Fibroblast of lung (primary cell): ENCODE data around the gene PSTK. TPM values are rescaled to one million over a fixed set of nuclear protein-coding genes. Genes with fewer than 3 reads are reported as not detected.

Experiments
- DNase-seq, 2 donors: peaks; one replicate each; pipeline versions ENCODE4 v3.0.0 to v3.0.0-alpha.2; 2010; ENCODE audit warnings: low read depth in 2 of 2
- H2AFZ ChIP-seq: 2 replicates; pipeline ENCODE4 v1.5.1; 2012; ENCODE audit warnings: low read length, control low read depth, inconsistent platforms
- H3K27ac ChIP-seq: 2 replicates; pipeline ENCODE4 v1.5.1; 2011; ENCODE audit warnings: low read length, control low read depth; ENCODE audit not compliant: insufficient read depth
- H3K27me3 ChIP-seq: 2 replicates; pipeline ENCODE4 v1.5.1; 2011; ENCODE audit warnings: mild to moderate bottlenecking, low read length; ENCODE audit not compliant: control insufficient read depth, insufficient read depth
- H3K36me3 ChIP-seq: 2 replicates; pipeline ENCODE4 v1.5.1; 2011; ENCODE audit warnings: low read length; ENCODE audit not compliant: control insufficient read depth, insufficient read depth
- H3K4me1 ChIP-seq: 2 replicates; pipeline ENCODE4 v1.5.1; 2011; ENCODE audit warnings: low read length; ENCODE audit not compliant: control insufficient read depth, insufficient read depth; ENCODE audit errors: extremely low read depth
- H3K4me2 ChIP-seq: 2 replicates; pipeline ENCODE4 v1.5.1; 2011; ENCODE audit warnings: low read length, control low read depth; ENCODE audit not compliant: insufficient read depth; ENCODE audit errors: extremely low read depth
- H3K4me3 ChIP-seq, 4 experiments: fragments of 200-600 bp in 1 of 4; sonication (generic) in 1 of 4; replicated peaks in 1 of 4; 2 replicates each; pipeline ENCODE4 v1.5.1; 2011 to 2016; ENCODE audit warnings: low read length in 4 of 4, low read depth in 3 of 4, mild to moderate bottlenecking in 3 of 4, control low read depth in 2 of 4, inconsistent platforms in 1 of 4, mixed read lengths in 1 of 4; ENCODE audit not compliant: insufficient read depth in 1 of 4; ENCODE audit errors: control extremely low read depth in 1 of 4
- H3K79me2 ChIP-seq: 2 replicates; pipeline ENCODE4 v1.5.1; 2012; ENCODE audit warnings: mild to moderate bottlenecking, low read length, inconsistent platforms; ENCODE audit not compliant: control insufficient read depth, insufficient read depth
- H3K9ac ChIP-seq: 2 replicates; pipeline ENCODE4 v1.5.1; 2011; ENCODE audit warnings: mild to moderate bottlenecking, low read length, control low read depth; ENCODE audit not compliant: insufficient read depth
- H3K9me3 ChIP-seq: 2 replicates; pipeline ENCODE4 v1.5.1; 2012; ENCODE audit warnings: low read depth, low read length; ENCODE audit not compliant: control insufficient read depth, insufficient read depth
- H4K20me1 ChIP-seq: 2 replicates; pipeline ENCODE4 v1.5.1; 2011; ENCODE audit warnings: low read length; ENCODE audit not compliant: control insufficient read depth, insufficient read depth; ENCODE audit errors: extremely low read depth
- EZH2 ChIP-seq: IDR thresholded peaks from 2 replicates; pipeline ENCODE4 v1.5.1; 2012; ENCODE audit warnings: low read length, control low read depth, mild to moderate bottlenecking; ENCODE audit errors: missing control alignments
- polyA plus RNA-seq, 2 donors: library from polyadenylated mRNA; depleted of rRNA in 1 of 2; stranded (reverse) in 1 of 2; unstranded in 1 of 2; fragments of >200 nt; gene quantifications; 2 replicates each; pipeline ENCODE4 v1.2.1, GENCODE V29; 2011 to 2012; ENCODE audit warnings: missing spikeins in 1 of 2
- total RNA-seq: library from RNA; depleted of rRNA; stranded (reverse); fragments of >200 nt; gene quantifications from 2 replicates; pipeline ENCODE4 v1.2.1, GENCODE V29; 2014
- TF ChIP-seq, protein P1 (sequence below), 2 donors: IDR thresholded peaks in 1 of 2; conservative IDR thresholded peaks in 1 of 2; 1 replicate in 1 of 2; 2 replicates in 1 of 2; pipeline ENCODE4 v1.5.1; 2011 to 2012; ENCODE audit warnings: low read length in 2 of 2, control low read depth in 1 of 2, inconsistent platforms in 1 of 2, low read depth in 1 of 2, mild to moderate bottlenecking in 1 of 2

Gene PSTK
- total and polyA plus RNA-seq, 2 donors (not counting 1 experiment from before 2014, with no cell fraction given), result 5.1 to 6.4 TPM

DNA sequence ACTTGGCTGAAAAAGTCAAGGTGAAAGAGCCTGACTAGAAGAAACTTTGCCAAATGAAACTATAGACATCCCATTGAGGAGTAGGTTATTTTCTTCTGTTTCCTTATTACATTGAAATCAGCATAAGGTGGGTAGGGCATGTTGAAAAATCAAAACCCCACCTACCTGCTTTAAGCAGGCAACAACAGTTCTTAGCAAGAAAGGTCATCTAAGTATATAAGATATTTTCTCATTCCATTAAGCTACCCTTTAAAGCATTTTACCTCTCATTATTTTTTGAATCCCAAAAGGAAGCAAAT, 59.4 kb downstream of the PSTK start:
- H3K4me1 ChIP-seq, result no peaks in the 10 kb centered on the region
- H3K9ac ChIP-seq, result no peak overlapping the region
- H3K27ac ChIP-seq, result no peak overlapping the region
- H3K9me3 ChIP-seq, result no peaks in the 10 kb centered on the region
- no peak overlapping the region for H3K4me3 ChIP-seq
- H2AFZ ChIP-seq, result no peak overlapping the region
- no peak for DNase-seq
- H4K20me1 ChIP-seq, result no peaks in the 10 kb centered on the region
- H3K4me2 ChIP-seq, result no peak overlapping the region
- H3K79me2 ChIP-seq, result no peaks in the 10 kb centered on the region
- H3K36me3 ChIP-seq, result no peaks in the 10 kb centered on the region
- TF ChIP-seq, protein P1, sequence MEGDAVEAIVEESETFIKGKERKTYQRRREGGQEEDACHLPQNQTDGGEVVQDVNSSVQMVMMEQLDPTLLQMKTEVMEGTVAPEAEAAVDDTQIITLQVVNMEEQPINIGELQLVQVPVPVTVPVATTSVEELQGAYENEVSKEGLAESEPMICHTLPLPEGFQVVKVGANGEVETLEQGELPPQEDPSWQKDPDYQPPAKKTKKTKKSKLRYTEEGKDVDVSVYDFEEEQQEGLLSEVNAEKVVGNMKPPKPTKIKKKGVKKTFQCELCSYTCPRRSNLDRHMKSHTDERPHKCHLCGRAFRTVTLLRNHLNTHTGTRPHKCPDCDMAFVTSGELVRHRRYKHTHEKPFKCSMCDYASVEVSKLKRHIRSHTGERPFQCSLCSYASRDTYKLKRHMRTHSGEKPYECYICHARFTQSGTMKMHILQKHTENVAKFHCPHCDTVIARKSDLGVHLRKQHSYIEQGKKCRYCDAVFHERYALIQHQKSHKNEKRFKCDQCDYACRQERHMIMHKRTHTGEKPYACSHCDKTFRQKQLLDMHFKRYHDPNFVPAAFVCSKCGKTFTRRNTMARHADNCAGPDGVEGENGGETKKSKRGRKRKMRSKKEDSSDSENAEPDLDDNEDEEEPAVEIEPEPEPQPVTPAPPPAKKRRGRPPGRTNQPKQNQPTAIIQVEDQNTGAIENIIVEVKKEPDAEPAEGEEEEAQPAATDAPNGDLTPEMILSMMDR (conservative IDR thresholded peaks at IDR 0.05 in 1 of 2, IDR thresholded peaks at IDR 0.05 in 1 of 2; ENCODE audit: low read depth in 1 of 2, low read length in 2 of 2), result no peak
- TF ChIP-seq EZH2, result no peak
- no peaks in the 10 kb centered on the region for H3K27me3 ChIP-seq

Other genes starting within 250 kb of the PSTK start
- gene CUZD1, start 134.5 kb upstream of the PSTK start, total RNA-seq, result 0.50 and 0.51 TPM in 2 replicates
- gene CUZD1, start 134.5 kb upstream of the PSTK start, polyA plus RNA-seq, result 0.52 and 0.53 TPM in 2 replicates
- 4.4 and 6.8 TPM in 2 replicates for gene FAM24B, start 100.8 kb upstream of the PSTK start, total RNA-seq
- 3.9 and 4.9 TPM in 2 replicates for gene FAM24B, start 100.8 kb upstream of the PSTK start, polyA plus RNA-seq
- gene FAM24A, start 69.8 kb upstream of the PSTK start, total RNA-seq, result not detected in 2 replicates
- gene FAM24A, start 69.8 kb upstream of the PSTK start, polyA plus RNA-seq, result not detected in 2 replicates
- gene C10orf88, start 26.2 kb upstream of the PSTK start, total RNA-seq, result 13.1 and 25.1 TPM in 2 replicates
- 7.1 and 9.2 TPM in 2 replicates for gene C10orf88, start 26.2 kb upstream of the PSTK start, polyA plus RNA-seq
- 2.6 and 3.1 TPM in 2 replicates for gene IKZF5, start 28.4 kb downstream of the PSTK start, total RNA-seq
- 8.9 and 12.5 TPM in 2 replicates for gene IKZF5, start 28.4 kb downstream of the PSTK start, polyA plus RNA-seq
- gene ACADSB, start 28.6 kb downstream of the PSTK start, total RNA-seq, result 4.9 and 5.6 TPM in 2 replicates
- gene ACADSB, start 28.6 kb downstream of the PSTK start, polyA plus RNA-seq, result 11.1 and 11.3 TPM in 2 replicates
- gene HMX3, start 155.6 kb downstream of the PSTK start, total RNA-seq, result not detected in 2 replicates
- not detected in 2 replicates for gene HMX3, start 155.6 kb downstream of the PSTK start, polyA plus RNA-seq
- gene HMX2, start 167.7 kb downstream of the PSTK start, total RNA-seq, result not detected in 2 replicates
- not detected in 2 replicates for gene HMX2, start 167.7 kb downstream of the PSTK start, polyA plus RNA-seq
- gene BUB3, start 174.0 kb downstream of the PSTK start, total RNA-seq, result 98.9 and 195 TPM in 2 replicates
- gene BUB3, start 174.0 kb downstream of the PSTK start, polyA plus RNA-seq, result 121 and 229 TPM in 2 replicates